AG04449 (cell line): Measurements from ENCODE around the gene ARAF.

ENCODE experiments used
- CTCF ChIA-PET: fragments of 350-600 bp; formaldehyde crosslinking; extraction: SDS; loops from one replicate; lab custom pipeline; 2021; ENCODE audit warnings: antibody characterized with exemption; lab: Yijun Ruan, JAX
- POLR2A ChIA-PET: fragments of 400-600, 350-600 bp; formaldehyde crosslinking; extraction: SDS; loops from one replicate; lab custom pipeline; 2020; ENCODE audit warnings: antibody characterized with exemption, inconsistent platforms; lab: Yijun Ruan, JAX
- DNase-seq: peaks from one replicate; pipeline ENCODE4 v3.0.0-alpha.2; 2010; ENCODE audit warnings: low read depth, low spot score
- H3K4me3 ChIP-seq: 2 replicates; pipeline ENCODE4 v1.5.1; 2011; ENCODE audit warnings: low read depth, mild to moderate bottlenecking, control low read depth, low read length
- TF ChIP-seq, protein P1 (sequence below): IDR thresholded peaks from one replicate; pipeline ENCODE4 v1.5.1; 2011; ENCODE audit warnings: mild to moderate bottlenecking, moderate library complexity, low read length, control low read depth, inconsistent platforms; ENCODE audit not compliant: insufficient read depth; ENCODE audit errors: missing control alignments

Gene ARAF

DNA sequence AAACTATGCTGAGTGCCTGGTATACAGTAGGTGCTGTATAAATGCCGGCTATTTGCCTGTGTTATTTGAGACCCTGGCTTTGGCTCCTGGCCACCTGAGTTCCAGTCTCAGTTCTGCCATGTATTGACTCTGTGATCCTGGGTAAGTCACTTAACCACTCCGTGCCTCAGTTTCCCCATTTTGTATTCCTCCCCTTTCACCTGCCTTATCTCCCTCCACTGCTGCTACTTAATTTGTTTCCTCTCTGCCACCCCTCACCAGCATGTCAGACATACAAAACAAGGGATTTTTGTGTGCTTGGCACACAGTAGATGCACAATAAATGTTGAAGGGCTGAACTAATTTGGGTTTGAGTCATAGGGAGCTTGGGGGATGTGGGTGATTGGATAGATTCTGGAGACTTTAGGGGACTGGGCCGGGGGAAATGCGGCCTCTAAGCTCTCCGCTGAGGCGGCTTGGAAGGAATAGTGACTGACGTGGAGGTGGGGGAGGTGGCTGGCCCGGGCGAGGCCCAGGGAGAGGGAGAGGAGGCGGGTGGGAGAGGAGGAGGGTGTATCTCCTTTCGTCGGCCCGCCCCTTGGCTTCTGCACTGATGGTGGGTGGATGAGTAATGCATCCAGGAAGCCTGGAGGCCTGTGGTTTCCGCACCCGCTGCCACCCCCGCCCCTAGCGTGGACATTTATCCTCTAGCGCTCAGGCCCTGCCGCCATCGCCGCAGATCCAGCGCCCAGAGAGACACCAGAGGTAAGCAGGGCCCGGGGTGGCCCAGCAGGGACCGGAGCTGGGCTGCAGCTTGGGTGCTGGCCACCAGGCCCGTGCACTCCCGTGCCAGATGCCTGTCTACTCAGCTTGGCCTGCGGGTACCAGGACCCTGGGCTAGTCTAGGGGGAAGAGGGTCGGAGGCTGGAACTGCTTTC, 21.0 kb downstream of the ARAF start, which contains the start of gene TIMP1:
Gene TIMP1 (plus strand): TSS at position 706 of the 917 bp plus-strand sequence. CDS start 980 bp downstream, outside the sequence.
- TF ChIP-seq, protein P1, sequence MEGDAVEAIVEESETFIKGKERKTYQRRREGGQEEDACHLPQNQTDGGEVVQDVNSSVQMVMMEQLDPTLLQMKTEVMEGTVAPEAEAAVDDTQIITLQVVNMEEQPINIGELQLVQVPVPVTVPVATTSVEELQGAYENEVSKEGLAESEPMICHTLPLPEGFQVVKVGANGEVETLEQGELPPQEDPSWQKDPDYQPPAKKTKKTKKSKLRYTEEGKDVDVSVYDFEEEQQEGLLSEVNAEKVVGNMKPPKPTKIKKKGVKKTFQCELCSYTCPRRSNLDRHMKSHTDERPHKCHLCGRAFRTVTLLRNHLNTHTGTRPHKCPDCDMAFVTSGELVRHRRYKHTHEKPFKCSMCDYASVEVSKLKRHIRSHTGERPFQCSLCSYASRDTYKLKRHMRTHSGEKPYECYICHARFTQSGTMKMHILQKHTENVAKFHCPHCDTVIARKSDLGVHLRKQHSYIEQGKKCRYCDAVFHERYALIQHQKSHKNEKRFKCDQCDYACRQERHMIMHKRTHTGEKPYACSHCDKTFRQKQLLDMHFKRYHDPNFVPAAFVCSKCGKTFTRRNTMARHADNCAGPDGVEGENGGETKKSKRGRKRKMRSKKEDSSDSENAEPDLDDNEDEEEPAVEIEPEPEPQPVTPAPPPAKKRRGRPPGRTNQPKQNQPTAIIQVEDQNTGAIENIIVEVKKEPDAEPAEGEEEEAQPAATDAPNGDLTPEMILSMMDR, result no peak
- DNase-seq, result peak; percentile 52
- POLR2A ChIA-PET, result interaction anchor here (0.6 to 1.7 kb wide), 4 partner anchors 8 to 173 kb away, joined by 3 to 5 read pairs (median 4); no protein-coding TSS in a partner anchor
- H3K4me3 ChIP-seq, result peak within 1 kb of the TSS; percentile 76
- CTCF ChIA-PET, result interaction anchor here (1.1 kb wide), 1 partner anchor 63 kb away, joined by 4 read pairs; no protein-coding TSS in a partner anchor

DNA sequence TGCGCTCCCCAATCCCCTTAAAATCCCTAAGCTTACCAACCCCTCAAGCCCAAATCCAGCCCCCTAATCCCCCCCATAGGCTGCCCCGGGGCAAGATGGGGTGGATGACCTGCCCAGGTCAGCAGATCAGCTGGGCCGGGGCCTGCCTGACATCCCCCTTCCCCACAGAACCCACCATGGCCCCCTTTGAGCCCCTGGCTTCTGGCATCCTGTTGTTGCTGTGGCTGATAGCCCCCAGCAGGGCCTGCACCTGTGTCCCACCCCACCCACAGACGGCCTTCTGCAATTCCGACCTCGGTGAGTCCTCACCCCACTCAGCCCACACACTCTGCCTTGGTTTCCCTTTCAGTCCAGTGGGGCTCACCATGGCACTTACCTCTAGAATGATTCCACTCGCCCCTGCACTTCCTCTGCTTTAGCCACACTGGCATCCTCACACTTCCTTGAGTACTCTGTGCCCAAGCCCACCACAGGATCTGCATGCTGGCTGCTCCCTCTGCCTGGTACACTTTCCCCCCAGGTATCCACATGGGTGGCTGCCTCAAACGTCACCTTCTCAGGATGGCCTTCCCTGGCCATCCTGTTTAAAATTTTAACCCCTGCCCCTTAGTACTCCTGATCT, 22.3 kb downstream of the ARAF start:
- DNase-seq, result no peak
- ChIA-PET CTCF (no interaction called here), POLR2A (interaction anchor here (0.7 to 1.7 kb wide), 2 partner anchors 10 to 1868 kb away, joined by 3 to 5 read pairs; no protein-coding TSS in a partner anchor)
- peak overlapping the region; percentile 76 for H3K4me3 ChIP-seq
- TF ChIP-seq, protein P1, result no peak

DNA sequence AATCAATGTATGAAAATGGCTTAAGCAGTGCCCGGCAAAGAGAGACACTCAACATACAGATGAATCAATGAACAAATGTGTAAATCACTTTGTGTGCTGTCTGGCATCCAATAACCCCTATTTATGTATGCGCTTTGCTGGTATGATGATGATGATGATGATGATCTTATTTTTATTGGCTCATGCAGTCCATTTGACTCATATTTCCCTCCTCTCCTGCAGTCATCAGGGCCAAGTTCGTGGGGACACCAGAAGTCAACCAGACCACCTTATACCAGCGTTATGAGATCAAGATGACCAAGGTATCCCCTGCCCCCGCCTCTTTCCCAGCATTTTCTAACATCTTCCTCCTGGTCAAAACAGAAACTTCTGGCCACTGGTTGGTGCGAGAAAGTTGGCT, 23.7 kb downstream of the ARAF start:
- no peak for DNase-seq
- TF ChIP-seq, protein P1, result no peak
- no peak overlapping the region; the same call in 1 of the 2 replicates for H3K4me3 ChIP-seq
- CTCF ChIA-PET, result no interaction called here
- POLR2A ChIA-PET, result no interaction called here

DNA sequence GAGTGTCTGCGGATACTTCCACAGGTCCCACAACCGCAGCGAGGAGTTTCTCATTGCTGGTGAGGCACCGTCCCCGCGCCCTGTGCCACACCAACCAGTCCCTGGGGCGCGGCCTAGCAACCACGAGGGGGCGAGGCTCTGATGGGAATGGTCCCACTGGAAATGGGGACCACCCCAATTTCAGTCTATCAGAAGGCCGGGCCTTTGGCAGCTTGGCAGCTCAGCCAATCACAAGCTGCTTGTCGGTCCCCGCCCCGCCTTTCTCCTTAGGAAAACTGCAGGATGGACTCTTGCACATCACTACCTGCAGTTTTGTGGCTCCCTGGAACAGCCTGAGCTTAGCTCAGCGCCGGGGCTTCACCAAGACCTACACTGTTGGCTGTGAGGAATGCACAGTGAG, 24.3 kb downstream of the ARAF start:
- TF ChIP-seq, protein P1, result no peak
- H3K4me3 ChIP-seq, result no peak overlapping the region
- ChIA-PET POLR2A (no interaction called here), CTCF (no interaction called here)
- no peak for DNase-seq

DNA sequence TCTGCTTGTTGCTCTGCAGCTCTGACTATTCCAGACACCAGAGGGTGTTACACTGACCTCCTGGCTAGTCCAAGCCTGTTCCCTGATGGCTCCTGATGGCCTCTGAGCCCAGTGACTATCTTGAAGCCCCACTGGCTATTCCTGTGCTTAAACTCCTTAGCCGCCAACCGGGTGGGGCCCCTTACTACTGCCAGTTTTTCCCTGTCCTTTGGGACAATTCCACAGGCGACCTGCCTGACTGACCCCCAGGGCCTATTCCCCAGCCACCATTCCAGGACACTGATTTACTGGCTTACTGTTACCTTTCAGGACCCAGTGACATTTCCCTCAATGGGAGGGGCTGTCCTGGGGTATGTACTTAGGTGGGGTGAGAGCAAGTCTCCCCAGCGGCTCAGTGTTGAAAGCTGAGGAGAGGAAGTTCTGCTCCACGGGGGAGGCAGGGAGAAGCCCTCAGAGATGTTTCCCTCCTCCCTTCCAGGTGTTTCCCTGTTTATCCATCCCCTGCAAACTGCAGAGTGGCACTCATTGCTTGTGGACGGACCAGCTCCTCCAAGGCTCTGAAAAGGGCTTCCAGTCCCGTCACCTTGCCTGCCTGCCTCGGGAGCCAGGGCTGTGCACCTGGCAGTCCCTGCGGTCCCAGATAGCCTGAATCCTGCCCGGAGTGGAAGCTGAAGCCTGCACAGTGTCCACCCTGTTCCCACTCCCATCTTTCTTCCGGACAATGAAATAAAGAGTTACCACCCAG, 25.2 kb downstream of the ARAF start:
- H3K4me3 ChIP-seq, result no peak overlapping the region
- DNase-seq, result no peak
- ChIA-PET POLR2A (no interaction called here), CTCF (no interaction called here)
- TF ChIP-seq, protein P1, result no peak
